EL (cell line): Measurements from ENCODE around the gene LINC00237.

Experiments
- DNase-seq: peaks from one replicate; pipeline ENCODE4 v3.0.0-alpha.2; 2016

LINC00237 gene

DNA sequence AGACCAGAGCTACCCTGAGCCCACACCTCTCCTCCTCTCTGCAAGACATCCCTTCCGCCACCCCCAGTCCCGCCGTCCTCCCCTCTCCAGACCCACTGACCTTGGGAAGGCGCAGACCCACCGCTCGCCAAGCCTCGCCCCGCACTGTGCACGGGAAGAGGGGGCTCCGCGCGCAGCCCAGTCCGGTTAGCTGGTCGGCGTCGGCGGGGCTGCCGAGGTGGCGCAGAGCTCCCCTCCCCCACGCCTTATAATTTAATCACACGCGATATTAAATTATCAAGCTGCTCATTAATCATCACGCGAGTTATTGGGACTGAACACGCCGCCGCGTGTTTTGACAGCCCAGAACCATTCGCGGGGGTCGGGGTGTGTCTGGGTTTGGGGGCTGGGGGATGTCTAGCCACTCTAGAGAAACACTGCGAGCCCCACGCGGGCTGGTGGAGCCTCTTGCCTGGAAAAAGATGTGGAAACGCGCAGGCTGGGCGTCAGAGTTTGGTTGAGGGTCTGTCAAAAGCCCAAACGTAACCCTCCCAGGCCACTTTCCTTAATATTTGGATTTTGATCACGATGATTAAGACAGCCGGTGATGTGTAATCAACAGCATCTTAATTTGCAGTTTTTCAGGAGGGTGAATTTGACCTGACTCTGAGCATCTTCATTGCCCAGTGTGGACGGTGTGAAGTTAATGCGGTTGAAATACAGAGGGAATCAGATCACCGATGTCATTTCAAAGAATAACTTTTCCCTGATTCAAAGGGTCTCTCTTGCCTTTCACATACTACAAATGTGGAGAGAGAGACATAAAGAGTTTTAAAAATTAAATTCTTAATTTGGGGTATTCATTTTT lies at the start of gene LINC00237:
TSS of gene LINC00237 (minus strand) at position 188 of the 847 bp plus-strand sequence.
- no peak for DNase-seq

DNA sequence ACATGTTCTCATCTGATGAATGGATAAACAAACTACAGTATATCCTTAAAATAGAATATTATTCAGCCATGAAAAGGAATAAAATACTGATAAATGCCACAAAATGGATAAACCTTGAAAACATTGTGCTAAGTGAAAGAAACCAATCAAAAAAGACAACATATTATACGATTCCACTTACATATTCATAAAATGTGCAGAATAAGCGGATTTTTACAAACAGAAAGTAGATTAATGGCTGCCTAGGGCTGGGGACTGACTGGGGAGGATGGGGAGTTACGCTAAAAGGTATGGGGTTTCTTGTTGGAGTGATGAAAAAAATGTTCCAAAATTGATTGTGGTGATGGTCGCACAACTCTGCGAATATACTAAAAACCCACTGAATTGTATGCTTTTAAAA lies 49.1 kb upstream of the LINC00237 start:
- no peak for DNase-seq

DNA sequence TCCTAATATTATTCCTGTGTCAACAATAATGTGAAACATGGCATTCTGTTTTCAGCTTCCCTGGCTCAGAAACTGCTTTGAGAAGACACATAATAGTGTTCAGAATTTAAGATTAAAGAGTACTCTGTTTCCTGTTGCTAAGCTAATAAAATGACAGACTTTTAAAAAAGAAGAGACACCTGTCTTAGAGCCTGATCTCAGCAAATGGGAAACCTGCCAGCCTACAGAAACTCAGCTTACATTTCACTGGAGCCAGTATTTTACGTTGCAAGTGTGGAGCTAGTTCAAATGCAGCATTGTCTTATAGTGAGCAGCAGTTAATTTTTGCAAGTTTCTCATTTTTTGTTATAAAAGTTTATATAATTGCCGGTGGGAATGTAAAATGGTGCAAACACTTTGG lies 48.5 kb upstream of the LINC00237 start:
- DNase-seq = no peak

DNA sequence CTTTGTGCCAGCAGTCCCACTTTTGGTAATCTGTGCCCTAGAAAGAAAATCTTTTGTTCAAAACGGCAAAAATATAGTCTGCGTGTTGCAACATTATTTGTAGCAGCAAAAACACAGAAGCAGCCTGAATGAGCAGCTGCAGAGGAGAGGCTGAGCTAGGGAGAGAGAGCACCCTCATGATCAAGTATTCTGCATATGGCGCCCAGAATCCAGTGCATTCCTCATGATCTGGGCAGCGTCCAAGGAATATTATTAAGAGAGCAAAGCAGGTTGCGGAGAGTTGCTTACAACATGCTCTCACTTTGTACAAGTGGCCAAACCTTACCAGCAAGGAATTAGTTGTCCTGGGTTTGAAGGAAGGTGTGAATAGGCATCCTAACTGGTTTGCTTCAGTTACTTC lies 45.6 kb upstream of the LINC00237 start:
- DNase-seq = no peak

DNA sequence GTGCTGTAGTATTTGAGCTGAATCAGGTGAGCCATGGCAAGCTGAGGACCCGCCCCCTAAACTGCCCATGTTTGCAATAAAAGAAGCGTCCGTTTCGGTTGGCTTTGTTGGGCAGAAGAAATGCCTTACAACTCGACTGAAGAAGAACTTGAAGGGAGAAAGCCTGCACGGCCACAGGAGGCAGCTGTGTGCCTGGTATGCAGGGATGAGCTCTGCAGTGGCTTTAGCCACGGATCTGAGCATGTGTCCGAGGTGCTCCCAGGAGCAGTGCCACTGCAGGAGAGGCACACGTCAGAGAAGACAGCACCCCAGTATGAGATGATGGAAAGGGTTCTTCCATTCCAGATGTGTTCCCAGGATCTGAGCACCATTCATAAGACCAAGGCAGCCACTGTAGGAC lies 43.2 kb upstream of the LINC00237 start:
- no peak for DNase-seq

DNA sequence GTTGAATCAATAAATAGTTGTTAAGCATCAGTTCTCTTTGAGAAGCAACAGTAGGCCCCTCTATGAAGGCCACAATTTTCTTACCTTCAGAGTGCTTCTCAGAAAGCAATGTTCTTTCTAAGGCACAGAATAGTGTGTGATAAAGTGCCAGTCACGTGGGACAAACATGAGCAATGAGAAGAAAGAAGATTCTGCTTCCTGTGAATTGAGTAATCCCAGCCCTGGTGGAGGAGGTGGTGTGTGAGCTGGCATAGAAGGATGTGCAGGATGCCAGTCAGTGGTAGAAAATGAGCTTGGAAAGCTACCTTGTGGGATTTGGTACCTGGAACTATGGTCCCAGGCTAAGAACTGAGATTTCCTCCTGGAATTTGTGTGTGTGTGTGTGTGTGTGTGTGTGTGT lies 41.4 kb upstream of the LINC00237 start:
- DNase-seq = peak; percentile 38

DNA sequence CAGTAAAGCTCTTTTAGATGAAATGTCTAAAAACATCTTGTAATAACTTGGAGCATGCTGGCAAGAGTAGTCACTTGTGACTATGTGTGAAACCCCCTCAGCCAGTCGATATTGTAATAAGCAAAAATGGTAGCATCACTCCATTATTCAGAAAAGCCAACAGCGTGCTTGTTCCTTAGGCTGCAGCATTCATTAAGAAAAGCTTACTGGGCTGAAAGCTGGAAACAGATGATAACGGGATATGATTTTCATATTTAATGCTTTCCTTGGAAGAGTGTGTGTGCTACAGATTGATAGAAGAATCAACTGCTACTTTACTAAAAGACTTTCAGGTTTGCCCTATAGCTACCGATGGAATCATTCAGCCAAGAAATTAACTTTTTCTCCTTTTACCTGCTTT lies 40.1 kb upstream of the LINC00237 start:
- no peak for DNase-seq

DNA sequence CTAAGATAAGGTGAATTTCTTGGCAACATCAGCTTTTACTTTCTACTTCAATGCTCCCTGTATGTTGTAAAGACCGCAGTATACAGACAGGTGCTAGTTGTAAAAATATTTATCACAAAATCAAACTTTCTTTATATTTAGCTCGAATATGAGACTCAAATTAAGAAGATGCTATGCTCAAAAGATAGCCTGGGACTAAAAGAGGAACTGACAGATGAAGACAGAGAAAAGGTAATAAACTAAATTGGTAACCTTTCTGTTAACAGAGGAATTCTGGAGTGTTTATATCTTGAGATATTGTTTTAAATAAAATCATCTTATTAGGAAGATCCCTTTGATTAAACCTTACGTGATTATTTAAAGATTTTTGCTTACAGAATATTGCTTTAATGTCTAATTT lies 39.3 kb upstream of the LINC00237 start:
- DNase-seq = no peak

DNA sequence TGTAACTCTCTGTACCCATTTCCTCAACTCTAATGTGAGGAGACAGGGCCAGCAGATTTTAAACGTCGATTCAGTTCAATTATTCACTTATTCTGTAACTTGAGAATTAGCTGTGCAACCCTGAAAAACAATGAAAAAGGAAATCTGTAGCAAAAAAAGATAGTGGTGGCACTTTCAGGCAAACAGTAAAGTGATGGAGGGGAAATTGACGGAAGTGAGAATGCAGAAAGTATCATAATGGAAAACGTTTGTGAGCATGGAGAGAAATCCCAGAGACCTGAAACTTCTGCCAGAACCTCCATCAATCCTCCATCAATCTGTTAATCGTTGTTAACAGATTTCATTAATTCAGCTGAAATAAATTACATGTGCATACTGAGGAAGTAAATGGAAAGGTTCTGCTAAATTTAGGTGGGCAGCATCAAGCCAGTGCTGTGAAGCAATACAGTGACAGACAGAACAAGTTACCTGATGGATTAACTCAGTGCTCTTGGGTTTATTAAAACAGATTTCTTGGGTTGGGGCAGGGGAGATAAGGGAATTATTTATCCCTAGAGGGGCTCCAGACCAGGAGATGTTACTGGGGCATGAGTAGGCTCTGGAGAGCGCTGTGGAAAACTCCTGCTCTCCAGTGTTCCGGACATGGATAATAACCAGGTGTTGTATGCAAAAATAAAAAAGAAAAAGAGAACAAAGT lies 37.2 kb upstream of the LINC00237 start:
- no peak for DNase-seq

DNA sequence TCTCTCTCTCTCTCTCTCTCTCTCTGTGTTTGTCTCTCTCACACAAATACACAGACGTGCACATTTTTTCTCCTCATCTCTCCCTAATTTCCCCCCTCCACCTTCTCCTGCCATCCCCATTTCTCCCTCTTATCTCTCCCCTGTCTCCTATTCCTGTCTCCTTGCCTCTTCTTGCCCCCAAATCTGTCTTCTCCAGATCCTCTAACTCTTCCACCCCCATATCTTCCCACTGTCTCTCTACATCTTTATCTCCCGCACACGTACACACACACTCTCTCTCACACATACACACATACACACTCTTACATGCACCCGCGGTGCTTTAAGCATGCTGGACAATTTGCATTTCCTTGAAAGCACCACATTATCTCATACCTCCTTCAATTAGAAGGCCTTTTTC lies 35.7 kb upstream of the LINC00237 start:
- DNase-seq = no peak

DNA sequence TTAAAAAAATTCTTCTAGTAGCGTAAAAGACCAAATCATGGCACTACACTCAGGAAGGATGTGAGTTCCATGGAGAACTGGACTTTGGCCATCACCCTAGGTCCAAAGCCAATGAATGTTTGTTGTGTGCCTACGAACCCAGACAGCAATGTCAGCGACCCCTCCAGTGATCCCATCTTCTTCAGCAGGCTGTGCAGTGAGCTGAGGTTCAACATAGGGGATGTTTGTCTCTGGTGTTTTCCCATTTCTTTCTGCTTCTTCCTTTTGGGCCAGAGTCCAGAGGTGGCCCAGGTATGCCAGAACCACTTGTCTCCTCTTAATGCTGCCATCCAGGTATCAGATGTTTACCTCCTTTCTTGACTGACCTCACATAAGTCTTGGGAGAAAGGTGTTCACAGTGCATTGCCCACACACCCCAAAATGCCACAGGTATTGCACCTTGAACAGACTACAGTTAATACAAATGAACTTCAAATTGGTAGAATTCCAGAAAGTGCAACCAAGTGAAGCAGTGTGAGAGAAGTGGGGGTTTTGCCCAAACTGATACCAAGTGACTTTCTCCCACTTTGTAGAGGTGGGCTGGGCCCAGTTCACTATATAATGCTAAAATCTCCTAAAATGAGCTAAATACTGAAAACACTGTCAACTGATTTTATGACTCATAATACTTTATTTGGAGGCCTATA lies 33.9 kb upstream of the LINC00237 start:
- no peak for DNase-seq

DNA sequence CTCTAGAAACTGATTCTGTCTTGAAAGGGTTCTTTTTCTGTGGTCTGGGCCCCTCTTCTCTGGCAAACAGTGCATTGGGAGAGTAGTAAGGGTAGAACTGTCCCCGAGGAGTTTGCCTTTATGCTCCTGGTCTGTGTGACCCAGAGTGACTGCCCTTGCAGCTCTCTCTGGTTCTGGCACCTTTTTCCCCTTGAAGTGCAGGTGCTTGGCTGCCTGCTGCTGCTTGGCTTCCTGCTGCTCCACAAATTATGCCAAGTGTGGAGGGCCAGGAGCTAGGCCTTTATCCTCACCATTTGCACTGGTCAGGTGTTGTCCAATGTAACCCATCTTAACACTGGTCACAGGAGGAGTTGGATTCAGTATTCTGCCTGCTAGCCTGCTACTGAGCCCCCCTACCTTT lies 30.9 kb upstream of the LINC00237 start:
- DNase-seq = no peak

DNA sequence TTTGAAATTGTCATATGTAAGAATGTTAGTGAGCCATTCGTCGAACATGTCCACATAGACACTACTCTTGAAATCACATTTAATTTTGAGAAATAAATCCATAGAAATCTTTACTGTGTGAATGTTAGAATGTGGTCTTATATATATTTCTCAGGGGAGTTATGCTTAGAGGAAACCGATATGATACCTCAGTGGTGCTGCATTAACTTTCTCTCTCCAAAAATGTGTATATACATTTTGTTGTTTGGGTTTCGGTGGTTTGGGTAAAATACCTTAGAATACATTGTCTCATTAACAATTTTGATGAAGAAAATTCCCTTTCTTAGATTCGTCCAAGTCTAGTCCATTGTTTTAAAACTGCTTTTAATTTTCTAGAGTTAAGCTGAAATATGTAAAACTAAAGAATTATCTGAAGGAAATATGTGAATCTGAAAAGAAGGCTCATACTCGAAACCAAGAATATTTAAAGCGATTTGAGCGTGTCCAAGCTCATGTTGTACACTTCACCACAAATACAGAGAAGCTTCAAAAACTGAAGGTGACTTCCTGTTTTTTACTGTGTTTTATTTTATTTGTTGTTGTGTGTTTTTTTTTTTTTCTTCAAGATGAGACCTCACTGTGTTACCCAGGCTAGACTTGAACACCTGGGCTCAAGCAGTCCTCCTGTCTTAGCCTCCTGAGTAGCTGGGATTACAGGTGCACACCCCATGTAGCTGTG lies 30.0 kb upstream of the LINC00237 start:
- DNase-seq = no peak

DNA sequence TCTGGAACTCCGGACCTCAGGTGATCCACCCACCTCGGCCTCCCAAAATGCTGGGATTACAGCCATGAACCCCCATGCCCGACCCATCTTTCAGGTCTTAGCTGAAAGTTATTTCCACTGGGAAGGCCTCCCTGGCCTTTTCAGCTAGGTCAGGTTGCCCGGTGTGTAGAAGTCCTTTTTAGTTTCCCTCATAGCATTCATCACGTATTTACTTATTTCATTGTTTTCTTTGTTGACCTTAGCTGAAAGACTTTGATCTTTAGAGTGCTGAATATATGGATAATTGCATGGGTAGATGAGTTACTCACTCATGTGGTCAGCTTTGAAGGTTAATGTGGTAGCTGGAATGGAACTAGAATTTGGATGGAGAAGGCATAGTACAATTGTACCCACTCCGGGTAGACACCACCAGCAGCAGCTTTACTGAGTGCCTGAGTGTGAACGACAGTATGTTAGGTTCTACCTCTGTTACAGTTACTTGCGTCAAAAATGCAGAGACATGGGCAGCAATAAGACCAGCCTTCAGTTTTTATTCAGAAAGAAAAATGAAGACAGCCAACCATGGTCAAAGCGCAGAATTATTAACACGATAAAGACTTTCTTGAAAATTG lies 28.8 kb upstream of the LINC00237 start:
- no peak for DNase-seq

DNA sequence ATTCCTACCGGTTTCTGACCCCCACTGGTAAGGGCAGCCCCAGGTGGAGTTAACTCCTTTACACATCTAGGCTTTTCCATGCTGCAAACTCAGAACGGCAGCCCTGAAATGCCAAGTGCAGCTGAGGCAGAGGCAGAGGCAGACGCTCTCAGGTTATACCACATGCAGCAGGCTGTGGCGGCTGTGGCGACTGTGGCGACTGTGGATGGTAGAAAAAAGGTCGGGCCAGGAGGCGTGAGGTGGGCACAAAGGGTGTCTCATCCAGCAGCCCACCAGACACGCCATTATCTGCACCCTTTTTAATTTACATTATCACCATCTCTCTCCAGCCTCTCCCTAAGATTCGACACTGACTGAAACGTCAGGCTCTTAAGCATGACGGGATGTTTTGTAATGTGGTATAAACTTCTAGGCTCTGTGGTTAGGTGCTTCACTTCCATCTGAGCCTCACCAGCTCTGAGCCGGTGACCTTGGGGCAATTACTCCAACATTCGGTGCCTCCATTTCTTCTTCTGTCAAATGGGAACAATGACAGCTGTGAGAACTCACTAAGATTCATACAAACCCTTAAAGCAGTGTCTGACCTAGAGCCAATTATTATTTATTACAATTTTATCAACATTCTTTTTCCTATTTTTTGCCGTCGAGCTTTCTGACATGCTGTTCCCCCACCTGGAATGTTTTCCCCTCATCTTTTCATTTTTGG lies 27.9 kb upstream of the LINC00237 start:
- no peak for DNase-seq

DNA sequence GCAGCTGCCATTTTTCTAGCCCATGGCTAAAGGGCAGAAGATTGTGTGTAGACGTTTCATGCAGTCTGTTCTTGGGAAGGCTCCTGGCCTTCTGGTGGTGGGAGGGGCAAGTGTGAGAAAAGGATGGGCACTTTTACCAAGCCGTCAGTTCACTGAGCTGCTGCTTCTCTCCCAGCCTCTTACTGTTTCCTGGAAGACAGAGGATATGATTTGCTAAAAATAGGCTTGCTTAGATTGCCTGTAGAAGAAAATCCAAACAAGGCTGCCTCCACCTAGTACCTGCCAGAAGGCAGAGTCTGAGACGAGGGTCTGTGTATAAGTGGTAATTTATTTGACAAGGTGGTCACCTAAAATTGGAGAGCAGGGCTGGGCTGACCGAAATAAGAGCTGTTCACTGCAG lies 27.2 kb upstream of the LINC00237 start:
- DNase-seq = no peak

DNA sequence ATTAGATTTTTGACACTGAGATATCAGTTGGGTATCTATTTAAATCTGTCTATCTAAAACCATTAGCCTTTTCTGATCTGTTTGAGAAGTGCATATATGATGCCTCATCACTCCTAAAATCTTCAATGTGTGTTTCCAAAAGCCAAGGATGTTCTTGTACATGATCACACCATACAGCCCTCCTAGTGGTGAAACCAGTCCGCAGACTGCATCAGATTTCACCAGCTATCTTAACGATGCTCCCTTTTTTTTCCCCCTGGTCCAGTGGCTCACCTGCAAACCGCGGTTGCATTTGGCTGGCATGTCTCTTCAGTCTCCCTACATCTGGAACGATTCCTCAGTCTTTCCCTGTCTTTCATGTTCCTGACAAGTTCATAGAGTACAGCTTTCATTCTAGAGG lies 23.7 kb upstream of the LINC00237 start:
- no peak for DNase-seq

DNA sequence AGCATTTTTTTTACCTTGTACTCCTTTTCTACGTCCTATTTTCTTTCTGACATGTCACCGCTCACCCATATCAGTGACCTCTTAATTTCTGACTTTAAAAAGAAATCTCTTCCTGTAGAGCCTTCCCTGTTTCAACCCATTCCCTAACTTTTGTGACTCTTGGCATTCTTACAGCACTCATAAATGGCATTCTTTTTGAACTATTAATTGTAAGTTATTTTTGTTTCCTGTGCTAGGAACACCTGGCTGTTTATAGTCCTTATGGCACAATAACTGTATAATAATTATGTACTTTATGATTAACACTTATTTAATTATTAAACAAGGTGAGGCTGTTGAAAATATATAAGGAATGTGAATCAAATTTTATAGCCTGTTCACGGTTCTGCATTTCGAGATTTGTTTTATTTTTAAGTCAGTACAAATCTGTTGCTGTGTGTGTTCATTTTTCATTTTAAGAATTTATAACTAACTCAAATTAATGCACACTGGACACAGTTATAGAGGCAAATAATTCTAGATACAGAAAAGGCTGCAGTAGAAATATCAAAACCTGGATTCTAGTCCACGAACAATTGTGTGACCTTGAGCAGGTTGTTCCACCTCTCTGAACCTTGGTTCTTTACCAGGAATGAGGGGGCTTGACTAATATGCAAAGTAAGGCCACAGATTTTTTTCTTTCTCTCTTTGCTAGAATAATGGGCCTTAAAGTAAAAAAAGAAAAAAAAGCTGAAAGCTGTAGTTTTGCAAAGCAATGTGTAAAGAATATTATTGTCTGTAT lies 21.2 kb upstream of the LINC00237 start:
- no peak for DNase-seq

DNA sequence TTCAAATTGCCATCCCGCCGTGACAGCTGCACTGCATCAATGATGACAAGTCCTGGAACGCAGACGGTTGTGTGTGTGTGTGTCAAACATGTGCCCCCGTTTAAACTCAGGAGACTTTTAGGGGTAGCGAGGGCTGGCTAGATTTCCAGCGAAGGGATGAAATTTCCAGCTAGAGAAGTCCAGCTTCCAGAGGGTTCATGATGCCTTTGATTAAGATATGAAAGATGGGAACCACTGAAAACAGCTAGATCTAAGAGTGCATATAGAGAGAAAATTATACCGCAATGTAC lies 20.4 kb upstream of the LINC00237 start:
- DNase-seq = no peak

DNA sequence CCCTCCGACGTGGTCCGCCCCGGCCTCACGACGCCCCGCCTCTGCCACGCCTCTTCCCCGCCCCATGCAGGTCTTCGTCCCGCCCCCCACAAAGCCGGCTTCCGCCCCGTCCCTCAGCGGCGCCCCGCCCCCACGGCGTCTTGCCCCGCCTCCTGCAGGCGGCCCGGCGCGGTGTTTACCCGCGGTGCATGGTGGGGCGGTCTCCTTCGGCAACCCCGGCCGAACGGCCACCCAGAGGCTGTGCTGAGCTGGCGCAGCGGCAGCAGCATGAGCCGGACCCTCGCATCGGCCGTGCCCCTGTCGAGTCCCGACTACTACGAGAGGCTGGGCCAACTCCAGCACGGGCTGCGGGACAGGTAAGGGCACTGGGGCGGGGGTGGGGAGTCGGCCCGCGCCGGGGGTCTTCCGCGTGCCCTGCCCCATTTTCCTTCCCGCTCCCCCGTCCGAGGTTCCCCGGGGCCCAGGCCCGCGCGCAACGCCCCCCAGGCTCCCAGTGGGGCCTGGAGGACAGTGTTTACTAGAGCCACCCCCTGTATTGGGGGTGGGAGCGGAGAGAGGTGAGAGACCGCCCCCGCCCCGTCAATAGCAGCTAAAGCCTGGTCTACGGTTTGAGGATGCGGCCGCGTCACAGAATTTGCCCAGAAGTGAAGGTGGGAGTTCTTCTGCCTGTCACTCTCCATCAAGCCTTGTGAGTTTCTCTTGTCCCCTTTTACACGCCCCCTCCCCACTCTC lies 19.9 kb upstream of the LINC00237 start, which contains the start of gene KIZ:
TSS of gene KIZ (plus strand) at position 234 of the 732 bp plus-strand sequence. CDS start at position 268, 34 bp downstream.
- peak; percentile 94 for DNase-seq
